ENCODE results near the gene RNF31.

- TF ChIP-seq POLR2AphosphoS5 (IDR thresholded peaks at IDR 0.05) (no peak), CTCF (IDR thresholded peaks at IDR 0.05; ENCODE audit: poor library complexity, severe bottlenecking) (no peak), REST (IDR thresholded peaks at IDR 0.05; ENCODE audit: borderline replicate concordance) (no peak), EZH2 (IDR thresholded peaks at IDR 0.05; ENCODE audit: borderline replicate concordance, insufficient read depth, low read length, poor library complexity, severe bottlenecking) (no peak), RAD21 (conservative IDR thresholded peaks at IDR 0.05) (no peak)
These were observed 29.9 kb downstream of the RNF31 start for GRCh38 chr14:24177041-24177825.

Data from neural cell (in vitro differentiated cells).